Stimulated activated CD4-positive, alpha-beta T cell treated with anti-CD3 and anti-CD28 coated beads, TNF-alpha, amount 100 ng/mL, for 1 hour (primary cell): ENCODE measurements around the gene PRDM1.
A peak's percentile ranks its signal among the peaks of the same experiment; 100 is the strongest.

Source experiments
- DNase-seq, 3 donors: peaks; one replicate each; pipeline ENCODE4 v3.0.0-alpha.2; 2020; ENCODE audit warnings: low read depth in 3 of 3, low spot score in 1 of 3

The PRDM1 gene

GRCh38 chr6:106115286-106115685, 29.1 kb downstream of the PRDM1 start:
- no peak for DNase-seq

- no peak for DNase-seq
These were observed 30.1 kb downstream of the PRDM1 start for GRCh38 chr6:106116125-106116832.

DNA sequence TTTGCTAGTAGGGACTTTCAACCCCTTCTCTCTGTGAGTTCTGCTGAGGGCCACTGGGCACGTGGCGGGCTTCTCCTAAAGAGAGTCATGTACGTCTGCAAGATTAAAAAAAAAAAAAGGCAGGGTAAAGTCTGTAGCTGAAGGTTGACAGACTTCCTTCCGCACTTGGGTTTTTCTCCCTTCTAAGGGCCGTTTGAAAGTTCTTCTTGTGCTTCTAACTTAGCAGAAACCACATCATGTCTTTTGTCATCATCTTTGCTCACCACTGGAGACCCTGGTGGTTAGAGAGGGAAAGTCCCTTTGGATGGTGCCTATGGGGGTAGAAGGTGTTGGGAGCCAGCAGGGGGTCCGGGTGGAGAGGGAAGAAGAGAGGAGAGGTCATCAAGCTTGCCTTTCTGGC, 31.4 kb downstream of the PRDM1 start:
- DNase-seq: peak in 2 of 3 donors; percentile 26 to 46

- no peak for DNase-seq
These were observed 32.8 kb downstream of the PRDM1 start for GRCh38 chr6:106118835-106119431.

GRCh38 chr6:106119546-106119945, 33.4 kb downstream of the PRDM1 start:
- no peak for DNase-seq

GRCh38 chr6:106120006-106120405, 33.9 kb downstream of the PRDM1 start:
- DNase-seq: no peak

- no peak for DNase-seq
These were observed 34.3 kb downstream of the PRDM1 start for GRCh38 chr6:106120406-106120805.

- no peak for DNase-seq
These were observed 36.3 kb downstream of the PRDM1 start for GRCh38 chr6:106122306-106122918.

DNA sequence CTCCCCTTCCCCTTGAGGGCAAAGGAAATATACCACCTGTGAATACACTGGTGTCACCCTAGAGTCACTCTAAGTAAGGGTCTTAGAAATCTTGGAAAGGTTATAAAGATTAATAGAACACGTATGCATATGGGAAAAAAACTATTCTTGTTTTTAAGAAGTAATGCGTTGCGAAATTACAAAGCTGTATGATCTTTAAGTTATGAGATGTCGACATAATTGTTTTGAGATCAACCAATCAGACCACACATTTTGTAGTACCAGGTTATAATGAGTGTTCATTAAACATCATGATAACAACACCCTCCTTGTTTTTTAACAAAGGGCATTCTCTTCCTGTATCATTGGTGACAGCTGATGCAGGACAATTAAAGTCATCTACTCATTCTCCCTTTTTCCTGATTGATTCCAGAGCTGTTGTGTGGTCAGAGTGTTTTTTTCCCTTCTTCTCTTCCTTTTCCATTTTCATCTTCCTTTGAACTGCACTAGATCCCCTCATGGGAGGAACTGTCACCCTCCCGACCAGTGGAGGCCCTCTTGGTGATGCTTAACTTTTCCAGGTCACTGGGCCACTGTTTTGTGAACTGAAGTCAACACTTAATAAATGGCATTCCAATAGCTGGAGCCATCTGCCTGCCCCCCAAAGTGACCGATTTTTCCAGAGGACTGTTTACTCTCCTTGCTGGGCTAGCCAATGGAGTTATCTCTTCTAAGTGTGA, 37.0 kb downstream of the PRDM1 start:
- no peak for DNase-seq

DNA sequence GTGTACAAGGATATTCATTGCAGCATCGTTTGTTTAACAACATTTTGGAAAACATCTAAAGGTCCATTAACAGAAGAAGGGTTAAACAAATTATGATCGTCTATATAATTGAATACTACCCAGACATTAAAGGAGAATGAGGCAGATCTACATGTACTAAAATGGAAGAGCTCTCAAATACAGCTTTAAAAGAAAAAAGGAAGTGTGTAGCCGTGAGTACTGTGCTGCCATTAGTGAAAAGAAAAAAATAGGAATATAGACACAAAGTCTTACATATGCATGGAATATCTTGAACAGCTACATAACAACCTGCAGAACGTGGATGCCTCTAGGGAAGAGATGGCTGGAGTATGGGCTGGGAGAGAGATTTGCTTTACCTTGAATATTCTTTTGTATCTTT, 37.9 kb downstream of the PRDM1 start:
- no peak for DNase-seq

DNA sequence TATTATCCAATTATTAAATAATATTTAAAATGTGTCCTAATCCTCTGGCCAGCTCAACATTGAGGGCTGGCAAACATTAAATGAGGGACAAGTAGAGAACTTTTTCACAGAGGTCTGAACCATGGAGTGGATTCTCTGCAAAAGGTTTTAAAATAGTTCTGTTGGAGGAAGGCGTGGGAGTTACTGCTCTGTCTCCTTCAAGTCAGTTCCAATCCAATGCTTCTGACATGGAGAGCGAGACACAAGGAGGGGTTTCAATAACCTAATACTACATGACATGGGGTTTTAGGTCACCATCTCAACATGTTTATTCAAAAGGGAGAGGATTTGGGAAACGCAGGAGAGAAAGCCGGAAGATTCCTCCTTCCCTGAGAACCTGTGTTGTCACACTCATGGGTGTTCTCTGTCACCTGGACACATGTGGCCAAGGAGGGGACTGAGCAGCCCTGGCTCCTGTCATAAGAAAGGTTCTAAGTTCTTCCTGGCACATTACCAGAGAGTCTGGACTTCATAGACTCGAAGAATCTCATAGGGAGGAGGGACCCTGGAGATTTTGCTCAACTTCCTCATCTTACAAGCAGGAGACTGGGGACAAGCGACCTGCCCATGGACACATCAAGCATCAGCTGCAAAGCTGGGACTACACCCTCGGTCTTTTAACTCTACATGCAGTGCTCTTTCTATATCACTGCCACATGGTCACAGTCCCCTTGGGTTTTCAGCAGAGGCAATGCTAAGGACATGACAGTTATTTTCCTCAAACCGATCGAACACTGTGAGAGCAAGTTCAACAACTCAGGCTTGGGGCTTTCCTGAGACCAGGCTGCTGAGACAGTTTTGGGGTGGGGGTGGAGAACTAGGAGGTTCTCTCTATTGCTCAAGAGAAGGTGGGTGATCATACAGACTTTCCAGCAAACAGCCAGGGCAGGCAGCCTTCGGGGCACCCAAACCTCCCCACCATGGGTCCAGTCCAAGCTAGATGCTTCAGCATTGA, 38.6 kb downstream of the PRDM1 start:
- DNase-seq: no peak

DNA sequence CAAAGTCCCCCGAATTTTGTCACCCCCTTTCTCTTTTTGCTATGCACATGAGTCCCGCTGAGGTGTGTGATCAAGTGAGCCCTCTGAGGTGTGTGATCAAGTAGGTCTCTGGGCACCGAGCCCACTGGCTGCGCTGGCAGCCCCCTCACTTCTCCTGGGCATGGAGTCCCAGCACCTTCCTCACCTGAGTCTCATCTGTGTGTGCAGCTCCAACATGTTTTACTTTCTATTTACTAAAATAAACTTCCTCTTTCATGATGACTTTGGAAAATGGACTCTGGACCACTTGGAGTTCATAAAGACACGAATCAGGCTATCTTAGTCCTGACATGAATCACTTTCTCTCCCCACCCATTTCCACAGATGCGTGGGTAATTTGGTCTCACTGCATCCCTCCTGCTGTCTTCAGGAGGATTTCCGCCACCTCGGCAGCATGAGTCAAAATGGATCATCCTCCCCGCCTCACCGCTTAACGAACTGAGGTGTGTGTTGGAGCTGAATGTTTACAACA, 39.8 kb downstream of the PRDM1 start:
- DNase-seq: no peak

GRCh38 chr6:106126482-106126881, 40.3 kb downstream of the PRDM1 start:
- DNase-seq: no peak

DNA sequence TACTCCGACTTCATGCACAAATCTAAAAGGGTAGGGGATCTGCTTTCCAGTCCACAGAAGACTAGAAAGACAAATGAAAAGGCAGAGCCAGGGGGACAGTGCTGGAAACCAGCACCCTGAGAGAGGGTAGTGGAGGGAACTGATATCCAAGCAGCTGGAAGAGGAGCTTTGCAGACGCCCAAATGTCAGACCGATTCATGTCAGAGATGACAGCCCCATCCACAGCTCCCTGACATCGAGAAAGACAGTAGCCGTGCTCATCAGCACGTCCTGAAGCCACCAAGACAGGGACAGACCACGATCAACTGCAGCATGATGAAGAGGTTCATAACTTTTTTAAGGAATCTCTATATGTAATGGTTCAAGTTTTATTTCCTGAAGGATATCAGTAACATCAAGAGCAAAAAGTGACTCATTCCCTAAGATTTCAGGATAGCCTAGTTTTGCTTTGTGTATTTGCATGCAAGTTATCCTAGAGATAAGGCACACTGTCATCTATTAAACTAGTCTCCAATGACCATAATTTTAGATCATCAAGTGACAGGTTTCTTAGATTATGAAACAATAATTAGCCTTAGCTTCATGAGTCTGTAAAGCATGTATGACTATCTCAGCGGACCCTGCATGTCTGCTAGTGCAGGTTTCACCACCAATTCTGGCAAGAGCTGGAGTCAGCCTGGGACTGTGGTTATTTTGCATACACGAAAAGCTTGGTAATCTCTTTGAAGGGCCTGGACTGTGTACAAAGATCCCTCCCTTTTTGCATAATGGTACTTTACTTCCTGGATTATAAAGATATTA, 43.0 kb downstream of the PRDM1 start:
- DNase-seq: no peak

- no peak for DNase-seq
These were observed 46.1 kb downstream of the PRDM1 start for GRCh38 chr6:106132153-106132698.

- no peak for DNase-seq
These were observed 46.9 kb downstream of the PRDM1 start for GRCh38 chr6:106133040-106133439.

GRCh38 chr6:106134087-106134770, 48.1 kb downstream of the PRDM1 start:
- no peak for DNase-seq

- DNase-seq: no peak
These were observed 48.9 kb downstream of the PRDM1 start for GRCh38 chr6:106134906-106135634.
